Cerebellar cortex (tissue), 1 donor: ENCODE results near the gene XRCC1.
"Not testable (repeated sequence)": the region's sequence is repeated elsewhere in the genome, so short reads cannot be mapped to it uniquely, and the experiment has no call there.

Experiments used
- DNase-seq: peaks from one replicate; pipeline ENCODE4 v3.0.0-alpha.2; 2015; ENCODE audit warnings: low spot score

XRCC1 gene

GRCh38 chr19:43545981-43546380, 29.3 kb downstream of the XRCC1 start:
- DNase-seq, result no peak

GRCh38 chr19:43545276-43545675, 30.1 kb downstream of the XRCC1 start:
- DNase-seq, result no peak

GRCh38 chr19:43544077-43544476, 31.2 kb downstream of the XRCC1 start:
- no peak for DNase-seq

DNA sequence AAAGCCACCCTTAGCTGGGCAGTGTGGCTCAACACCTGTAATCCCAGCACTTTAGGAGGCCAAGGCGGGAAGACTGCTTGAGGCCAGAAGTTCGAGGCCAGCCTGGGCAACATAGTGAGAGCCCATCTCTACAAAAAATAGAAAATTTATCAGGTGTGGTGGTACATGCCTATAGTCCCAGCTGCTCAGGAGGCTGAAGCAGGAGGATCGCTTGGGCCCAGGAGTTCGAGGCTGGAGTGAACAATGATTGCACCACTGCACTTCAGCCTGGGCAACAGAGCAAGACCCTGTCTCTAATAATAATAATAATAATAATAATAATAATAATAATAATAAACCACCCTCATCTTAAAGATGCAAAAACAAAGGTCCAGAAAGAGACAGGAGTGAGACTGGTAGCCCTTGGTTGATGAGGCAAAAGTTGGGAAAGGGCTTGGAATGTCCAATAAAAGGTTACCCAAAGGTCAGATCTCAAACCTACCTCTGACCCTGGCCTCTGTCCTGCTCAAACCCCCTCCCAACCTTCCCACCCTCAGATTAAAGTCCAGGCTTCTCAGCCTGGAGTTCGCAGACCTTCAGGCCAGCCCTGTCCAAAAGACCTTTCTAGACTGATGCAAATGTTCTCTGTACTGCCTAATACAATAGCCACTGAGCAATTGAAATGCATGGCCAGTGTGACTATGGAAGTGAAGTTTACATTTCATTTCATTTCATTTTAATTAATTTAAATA, 33.2 kb downstream of the XRCC1 start:
- no peak for DNase-seq

GRCh38 chr19:43540381-43540780, 34.9 kb downstream of the XRCC1 start:
- no peak for DNase-seq

DNA sequence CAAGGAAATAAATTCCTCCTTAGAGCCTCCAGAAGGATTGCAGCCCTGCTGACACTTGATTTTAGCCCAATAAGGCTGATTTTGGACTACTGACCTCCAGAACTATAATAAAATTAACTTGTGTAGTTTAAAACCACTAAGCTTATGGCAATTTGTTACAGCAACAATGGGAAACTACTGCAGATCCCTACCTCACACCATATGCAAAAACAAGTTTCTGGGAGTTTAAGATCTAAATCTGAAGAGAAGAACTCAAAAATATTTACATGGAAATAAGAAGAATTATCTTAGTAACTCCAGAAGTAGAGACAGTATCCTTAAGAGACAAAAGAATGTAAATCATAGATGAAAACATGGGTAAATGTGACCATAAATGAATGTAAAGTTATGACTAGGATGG, 36.4 kb downstream of the XRCC1 start:
- no peak for DNase-seq

GRCh38 chr19:43534816-43535761, 40.2 kb downstream of the XRCC1 start:
- DNase-seq, result peak; percentile 89

GRCh38 chr19:43534305-43534815, 41.0 kb downstream of the XRCC1 start:
- DNase-seq, result no peak

- DNase-seq, result peak; percentile 99
These were observed 41.6 kb downstream of the XRCC1 start for GRCh38 chr19:43533546-43534304.

GRCh38 chr19:43532962-43533545, 42.3 kb downstream of the XRCC1 start, which contains the start of gene ZNF575:
Gene ZNF575 (plus strand): TSS chr19:43533188. CDS start chr19:43534423, 1,235 bp downstream.
- DNase-seq, result peak; percentile 96

DNA sequence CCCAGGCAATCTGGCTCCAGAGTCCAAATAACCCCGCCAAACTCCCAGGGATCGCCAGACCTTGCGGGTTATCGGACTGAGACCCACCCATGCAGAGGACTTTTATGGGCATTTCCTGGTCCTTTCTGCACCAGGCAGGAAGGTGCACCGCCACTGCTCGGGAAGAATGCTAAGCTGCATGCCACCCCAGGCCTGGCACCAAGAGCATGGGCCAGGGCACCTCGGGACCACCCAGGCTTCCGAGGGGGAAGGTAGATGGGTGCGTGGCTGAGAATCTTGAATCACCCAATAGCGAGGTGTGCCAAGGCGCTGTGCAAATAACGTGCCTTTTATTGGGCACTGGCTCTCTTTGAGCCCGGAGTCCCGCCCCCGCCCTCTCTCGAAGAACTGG, 42.8 kb downstream of the XRCC1 start:
- DNase-seq, result no peak

DNA sequence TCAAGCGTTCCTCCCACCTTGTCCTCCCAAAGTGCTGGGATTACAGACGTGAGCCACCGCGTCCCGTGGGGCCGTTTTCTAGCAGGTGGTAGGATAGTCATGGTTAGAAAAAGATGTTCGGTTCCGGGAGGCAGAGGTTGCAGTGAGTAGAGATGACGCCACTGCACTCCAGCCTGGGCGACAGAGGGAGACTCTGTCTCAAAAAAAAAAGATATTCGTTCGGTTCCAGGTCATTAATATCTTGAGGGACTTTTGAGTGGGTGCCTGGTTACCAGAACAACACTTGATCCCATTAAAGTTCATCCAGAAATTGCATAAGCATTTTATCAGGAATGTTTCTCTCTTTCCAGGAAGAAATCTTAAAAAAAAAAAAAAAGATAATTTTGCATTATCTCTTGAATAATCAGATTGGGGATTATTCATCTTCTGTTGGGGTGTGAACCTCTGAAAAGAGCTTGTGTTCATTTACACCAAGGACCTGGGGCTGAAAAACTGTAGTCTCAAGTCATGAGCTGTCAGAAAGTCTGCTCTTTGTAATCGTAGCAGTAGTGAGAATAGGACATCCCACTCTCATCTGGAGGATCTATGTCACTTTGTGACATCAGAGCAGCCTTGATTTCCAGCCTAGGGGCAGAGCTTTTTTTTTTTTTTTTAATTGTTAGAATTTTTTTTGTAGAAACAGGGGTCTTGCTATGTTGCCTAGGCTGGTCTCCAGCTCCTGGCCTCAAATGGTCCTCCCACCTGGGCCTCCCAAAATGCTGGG, 47.3 kb downstream of the XRCC1 start:
- DNase-seq, result no peak

DNA sequence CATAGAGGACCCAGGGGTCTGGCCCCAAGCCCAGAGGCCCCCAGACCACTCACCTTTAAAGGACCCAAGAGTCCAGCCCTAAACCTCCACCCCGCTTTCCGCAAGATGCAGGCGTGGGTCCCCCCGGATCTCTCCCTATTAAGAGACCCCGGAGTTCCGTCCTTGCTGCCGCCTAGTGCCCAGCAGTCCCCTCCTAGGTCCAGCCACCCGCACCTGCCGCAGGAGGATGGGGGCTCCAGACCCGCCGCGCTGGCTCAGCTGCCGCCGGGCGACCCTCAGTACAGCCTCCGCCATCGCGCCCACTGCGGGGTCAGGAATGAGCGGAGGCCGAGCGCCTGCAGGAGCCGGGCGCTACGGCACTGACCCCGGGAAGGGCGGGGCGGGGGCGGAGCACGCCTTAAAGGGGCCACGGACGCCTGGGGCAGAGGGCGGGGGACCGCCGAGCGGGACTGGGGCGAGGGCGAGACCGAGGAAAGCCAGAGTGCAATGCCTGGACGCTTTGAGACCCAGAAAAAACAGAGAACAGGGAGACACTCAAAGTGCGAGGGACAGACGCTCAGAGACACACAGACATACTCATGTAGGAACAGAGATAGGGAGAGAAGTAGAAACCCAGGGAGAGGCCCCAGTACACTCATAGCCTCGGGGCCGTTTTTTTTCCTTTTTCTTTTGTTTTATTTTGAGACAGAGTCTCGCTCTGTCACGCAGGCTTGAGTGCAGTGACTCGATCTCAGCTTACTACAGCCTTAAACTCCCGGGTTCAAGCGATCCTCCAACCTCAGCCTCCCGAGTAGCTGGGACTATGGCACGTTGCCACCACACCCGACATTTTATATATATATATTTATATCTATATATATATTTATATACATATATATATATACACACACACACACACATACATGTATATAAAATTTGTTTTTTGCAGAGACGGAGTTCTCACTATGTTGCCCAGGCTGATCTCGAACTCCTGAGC, 48.2 kb downstream of the XRCC1 start, which contains the start of gene ETHE1:
Gene ETHE1, minus strand, starts transcription at position 318 of the 976 bp plus-strand sequence. Its CDS starts 24 bp downstream, at position 294.
- DNase-seq, result peak; percentile 80

DNA sequence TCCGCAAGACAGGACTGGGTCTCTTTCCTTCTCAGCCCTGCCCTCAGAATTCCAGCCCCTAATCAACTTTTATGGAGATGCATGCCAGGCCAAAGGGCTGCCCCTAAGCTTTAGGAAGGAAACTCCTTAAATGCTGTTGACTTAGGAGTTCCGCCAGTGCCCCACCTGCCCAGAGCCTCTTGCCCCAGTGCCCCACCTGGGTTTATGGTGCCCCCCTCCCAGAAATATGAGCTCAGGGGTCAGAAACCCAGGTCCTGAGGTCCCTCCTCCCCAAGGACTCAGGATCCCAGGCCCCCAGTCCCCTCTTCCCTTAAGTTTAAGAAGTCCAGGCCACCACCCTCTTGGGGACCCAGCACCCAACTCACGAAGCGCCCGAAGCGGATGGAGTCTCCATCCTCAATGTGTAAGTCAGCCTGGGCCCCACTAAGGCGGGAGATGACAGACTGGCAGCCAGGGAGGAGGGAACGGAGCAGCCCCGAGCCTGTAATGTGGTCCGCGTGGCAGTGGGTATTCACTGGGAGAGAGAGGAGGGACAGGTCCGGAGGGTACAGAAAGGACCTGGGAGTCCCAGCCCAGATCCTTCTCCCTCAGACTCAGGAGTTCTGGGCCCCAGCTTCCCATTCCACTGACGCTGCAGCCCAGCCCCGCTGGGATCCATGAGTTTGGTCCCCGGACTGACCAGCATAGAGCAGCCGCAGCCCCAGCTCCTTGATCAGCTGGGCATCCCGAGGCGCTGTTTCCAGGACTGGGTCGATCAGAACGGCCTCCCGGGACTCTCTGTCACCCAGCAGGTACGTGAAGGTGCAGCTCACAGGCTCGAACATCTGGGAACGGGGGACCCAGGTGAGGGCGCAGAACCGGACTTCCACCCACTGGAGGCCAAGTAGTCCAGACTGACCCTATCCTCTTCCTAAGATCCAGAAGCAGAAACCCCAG, 49.2 kb downstream of the XRCC1 start:
- DNase-seq, result no peak

DNA sequence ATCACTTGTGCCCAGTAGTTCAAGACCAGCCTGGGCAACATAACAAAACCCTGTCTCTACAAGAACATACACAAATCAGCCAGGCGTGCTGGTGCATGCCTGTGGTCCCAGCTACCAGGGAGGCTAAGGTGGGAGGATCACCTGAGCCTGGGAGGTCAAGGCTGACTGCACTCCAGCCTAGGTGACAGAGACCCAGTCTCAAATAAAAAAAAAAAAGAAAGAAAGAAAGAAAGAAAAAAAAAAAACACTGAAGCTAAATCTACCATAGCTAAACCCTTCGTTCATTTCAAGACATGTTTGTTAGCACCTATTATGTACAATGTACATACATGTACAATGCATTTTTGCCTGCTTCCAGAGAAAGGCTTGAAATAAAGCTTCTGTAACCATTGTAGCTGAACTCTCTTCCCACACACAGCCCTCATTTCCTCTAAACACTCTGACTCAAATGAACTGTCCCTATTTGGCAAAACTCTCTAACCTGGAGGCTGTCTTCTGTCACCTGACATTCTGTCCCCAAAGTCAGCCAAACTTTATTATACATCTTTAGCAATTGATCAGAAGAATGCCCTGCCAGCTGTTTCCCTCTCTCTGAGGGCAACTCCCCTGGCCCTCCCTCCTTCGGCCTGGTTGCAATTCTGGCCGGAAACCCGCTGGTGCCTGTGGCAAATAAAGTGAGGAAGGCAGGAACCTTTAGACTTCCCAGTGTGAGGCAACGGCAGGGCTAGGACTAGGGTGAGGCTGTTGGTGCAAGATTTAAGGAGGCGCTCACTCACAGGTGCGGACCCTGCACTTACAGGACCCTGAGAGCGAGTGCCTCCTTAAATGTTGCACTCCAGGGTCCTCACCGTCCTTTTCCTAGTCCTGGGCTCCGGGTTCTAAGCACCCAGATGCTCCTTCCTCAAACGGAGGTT, 50.1 kb downstream of the XRCC1 start:
- peak; percentile 51 for DNase-seq

DNA sequence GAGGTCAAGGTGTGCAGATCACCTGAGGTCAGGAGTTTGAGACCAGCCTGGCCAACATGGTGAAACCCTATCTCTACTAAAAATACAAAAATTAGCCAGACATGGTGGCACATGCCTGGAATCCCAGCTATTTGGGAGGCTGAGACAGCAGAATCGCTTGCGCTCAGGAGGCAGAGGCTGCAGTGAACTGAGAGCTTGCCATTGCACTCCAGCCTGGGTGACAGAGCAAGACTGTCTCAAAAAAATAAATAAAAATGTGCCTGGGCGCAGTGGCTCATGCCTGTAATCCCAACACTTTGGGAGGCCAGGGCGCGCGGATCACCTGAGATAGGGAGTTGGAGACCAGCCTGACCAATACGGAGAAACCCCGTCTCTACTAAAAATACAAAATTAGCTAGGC, 51.6 kb downstream of the XRCC1 start:
- not testable (repeated sequence) for DNase-seq

DNA sequence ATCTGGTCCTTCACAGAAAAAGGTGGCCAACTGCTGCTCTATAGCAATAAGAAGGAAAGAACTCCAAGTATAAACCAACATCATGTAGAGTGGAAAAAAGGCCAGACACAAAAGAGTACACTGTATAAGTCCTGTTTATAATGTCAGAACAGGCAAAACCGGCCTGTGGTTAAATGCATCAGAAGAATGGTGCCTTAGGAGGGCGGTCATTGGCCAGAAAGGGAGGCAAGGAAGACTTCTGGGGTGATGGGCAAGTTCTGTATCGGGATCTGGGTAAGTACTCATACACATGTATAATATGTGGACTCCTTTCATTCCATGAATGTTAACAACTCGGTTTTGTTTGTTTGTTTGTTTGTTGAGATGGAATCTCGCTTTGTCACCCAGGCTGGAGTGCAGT, 52.4 kb downstream of the XRCC1 start:
- DNase-seq, result no peak
